ENCODE results near the gene GXYLT2.

The GXYLT2 gene, protein sequence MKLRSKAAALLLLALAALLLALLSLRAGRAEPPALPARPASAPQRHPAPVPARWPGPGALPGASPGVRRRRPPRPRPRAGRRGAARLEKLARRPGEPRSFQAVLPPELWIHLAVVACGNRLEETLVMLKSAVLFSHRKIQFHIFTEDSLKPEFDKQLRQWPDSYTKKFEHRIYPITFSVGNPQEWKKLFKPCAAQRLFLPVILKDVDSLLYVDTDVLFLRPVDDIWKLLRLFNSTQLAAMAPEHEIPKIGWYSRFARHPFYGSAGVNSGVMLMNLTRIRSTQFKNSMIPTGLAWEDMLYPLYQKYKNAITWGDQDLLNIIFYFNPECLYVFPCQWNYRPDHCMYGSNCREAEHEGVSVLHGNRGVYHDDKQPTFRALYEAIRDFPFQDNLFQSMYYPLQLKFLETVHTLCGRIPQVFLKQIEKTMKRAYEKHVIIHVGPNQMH

DNA sequence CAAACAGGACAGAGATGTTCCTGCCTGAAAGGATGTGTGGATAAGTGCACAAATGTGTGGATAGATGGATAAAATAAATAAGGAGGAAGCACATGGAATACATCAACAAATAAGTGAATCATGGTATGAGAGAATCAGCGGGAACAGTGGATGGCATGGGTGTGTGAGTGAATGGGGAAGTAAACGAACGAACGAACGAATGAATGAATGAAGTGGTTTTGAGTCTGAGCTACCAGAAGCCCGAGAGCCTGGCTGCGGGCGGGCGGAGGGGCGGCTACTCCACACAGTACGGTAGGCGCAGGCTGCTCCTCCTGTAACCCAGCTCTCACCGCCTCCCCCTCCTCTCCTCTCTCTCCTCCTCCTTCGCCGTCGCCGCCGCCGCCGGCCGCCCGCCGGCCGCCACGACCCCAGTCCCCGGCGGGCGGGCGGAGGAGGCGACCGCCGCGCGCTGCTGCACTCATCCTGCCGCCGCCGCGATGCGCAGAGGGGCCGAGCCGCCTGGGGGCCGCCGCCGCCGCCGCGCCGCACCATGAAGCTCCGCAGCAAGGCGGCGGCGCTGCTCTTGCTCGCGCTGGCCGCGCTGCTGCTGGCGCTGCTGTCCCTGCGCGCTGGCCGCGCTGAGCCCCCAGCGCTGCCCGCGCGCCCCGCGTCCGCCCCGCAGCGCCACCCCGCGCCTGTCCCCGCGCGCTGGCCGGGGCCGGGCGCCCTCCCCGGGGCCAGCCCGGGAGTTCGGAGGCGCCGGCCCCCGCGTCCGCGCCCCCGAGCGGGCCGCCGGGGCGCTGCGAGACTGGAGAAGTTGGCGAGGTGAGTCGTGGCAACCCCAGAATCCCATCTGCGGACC is at the start of gene GXYLT2:
Gene GXYLT2 (plus strand): TSS at position 342 of the 841 bp plus-strand sequence. CDS start 188 bp downstream, at position 530.
- DNase-seq: peak; percentile 23

DNA sequence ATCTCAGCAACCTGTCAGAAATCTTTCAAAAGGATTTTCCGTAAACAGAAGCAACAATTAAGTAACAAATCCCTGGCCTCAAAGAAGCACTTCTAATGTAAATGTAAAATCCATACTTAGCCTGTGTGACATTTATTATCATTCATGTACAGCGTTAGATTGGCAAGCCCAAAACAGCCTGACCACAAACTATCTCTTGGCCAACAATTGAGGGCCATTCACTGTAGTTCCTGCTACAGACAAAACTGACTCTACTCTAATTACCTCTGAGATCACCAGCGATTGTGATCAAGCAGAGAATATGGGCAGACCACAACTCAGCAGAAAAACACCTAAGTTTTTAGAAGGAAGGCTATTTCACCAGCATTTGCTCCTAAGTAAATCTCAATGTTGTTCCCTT is 48.8 kb upstream of the GXYLT2 start:
- DNase-seq: no peak

DNA sequence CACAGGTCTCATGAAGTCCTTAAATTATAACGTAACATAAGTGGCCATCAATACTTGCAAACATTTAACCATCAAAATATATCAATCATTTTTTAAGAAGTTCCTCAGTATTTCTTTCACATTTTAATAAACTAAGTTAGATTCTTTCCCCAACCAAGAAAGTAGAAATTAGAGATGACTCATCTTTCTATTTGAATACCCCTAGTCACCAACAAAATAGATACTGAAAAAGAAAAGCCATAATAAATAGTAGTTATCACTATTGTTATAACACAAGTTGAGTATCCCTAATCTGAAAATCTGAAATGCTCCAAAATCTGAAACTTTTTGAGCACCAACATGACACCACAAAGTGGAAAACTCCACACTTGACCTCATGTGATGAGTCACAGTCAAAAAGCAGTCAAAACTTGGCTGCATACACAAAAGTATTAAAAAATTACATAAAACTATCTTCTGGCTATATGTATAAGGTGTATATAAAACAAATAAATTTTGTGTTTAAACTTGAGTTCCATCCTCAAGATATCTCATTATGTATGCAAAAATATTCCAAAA is 43.3 kb upstream of the GXYLT2 start:
- no peak for DNase-seq

DNA sequence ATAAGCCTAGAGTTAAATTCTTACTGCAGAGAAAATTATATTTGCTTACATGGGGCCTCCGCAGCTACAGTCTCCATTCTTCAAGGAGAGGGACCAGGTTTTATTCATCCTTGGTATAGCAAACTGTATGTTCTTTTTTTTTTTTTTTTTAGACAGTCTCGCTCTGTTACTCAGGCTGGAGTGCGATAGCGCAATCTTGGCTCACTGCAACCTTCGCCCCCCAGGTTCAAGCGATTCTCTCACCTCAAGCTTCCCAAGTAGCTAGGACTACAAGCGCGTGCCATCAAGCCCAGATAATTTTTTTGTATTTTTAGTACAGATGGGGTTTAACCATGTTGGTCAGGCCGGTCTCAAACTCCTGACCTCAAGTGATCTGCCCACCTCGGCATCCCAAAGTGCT is 41.7 kb upstream of the GXYLT2 start:
- no peak for DNase-seq

DNA sequence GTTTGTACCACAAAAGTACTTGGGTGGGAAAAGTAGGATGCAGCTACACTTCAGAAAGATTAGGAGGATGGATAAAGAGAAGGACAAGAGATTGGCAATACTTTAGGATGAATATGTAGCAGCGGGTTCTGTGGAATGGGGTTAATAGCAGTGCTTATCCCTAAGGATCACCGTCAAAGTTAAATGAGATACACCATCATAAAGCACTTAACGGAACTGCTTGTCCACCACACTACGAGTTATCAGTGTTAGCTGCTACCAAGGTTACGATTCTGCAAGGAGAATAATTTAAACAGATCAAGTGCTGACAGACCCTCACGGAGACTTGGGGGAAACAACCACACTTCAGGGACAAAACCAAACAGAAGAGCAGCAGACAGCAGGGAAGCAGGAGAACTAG is 40.6 kb upstream of the GXYLT2 start:
- DNase-seq: no peak

DNA sequence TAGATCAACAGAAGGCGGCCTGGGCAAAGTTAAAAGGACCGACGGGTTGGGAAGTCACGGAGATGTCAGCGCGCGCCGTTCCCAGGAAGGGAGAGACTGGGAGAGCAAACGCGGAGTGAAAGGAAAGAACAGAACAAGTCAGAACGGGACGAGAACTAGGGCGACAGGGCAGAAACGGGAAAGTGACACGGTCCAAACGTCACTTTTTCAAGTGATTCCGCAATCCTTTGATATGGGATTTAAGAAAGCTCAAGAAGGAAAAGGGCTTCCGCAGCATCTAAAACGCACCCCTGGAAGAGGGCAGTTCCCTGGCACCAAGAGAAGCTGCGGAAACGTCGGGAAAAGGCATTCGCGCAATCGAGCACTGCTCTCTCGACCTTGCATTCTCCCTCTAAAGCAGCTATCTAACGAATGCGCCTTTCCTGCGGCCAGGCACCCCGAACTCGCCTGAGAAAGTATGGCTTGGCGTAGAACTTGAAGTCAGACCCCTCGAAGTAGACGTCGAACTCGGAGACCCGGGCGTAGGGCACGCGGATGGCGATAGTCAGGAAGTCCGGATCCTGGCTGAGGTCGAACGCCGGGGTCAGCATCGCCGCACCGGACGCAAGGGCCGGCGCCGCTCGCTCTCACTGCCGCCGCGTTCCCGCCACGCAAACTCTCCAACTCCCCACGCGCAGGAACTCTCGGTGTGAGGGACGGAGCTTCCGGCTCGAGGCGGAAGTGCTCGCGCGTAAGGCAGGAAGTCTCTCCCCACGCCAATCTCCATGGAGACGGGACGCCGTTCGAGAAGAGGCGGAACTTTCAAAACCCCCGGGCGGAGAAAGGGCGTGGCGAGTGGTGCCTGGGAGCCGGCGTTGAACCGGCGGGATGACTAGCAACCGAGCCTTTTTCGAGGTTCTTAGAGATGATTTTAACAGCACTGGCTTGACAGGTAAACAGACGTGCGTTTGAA is 39.8 kb upstream of the GXYLT2 start, which contains the start of gene SHQ1:
Gene SHQ1 (minus strand): TSS at position 695 of the 952 bp plus-strand sequence. CDS start 105 bp downstream, at position 590.
- DNase-seq: peak; percentile 97

DNA sequence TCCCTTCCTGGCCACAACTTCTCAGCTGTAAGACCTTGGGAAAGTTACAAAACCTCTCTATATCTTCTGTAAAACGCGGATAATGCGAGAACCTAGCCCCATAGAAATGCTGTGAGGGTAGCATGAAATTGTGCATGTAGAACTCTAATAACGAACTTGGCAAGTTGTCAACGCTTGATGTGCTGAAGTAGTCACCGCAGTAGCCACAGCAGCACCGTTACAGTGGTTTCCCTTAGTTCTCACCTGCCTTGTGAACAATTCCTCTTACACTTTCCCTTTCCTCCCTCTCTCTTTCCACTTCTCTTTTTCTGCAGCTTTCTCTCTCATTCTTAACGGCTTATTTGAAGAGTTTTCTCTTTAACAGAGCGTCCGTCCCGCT is 39.2 kb upstream of the GXYLT2 start:
- no peak for DNase-seq

DNA sequence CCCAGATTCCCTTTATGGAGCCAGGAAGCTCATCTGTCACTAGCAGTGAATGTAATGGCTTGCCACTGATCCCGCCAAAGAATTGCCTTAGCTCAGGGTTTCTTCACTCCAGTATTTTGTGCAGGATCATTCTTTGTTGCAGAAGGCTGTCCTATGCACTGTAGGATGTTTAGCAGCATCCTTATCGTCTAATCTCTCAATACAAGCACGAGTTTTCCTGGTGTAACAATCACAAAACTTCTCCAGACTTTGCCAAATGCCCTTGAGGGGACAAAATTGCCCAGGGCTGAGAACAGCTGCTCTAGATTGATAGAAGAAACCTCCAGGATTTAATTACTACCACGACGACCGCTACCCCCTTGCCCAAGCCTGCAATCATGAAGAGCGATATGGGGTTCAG is 32.8 kb upstream of the GXYLT2 start:
- no peak for DNase-seq

DNA sequence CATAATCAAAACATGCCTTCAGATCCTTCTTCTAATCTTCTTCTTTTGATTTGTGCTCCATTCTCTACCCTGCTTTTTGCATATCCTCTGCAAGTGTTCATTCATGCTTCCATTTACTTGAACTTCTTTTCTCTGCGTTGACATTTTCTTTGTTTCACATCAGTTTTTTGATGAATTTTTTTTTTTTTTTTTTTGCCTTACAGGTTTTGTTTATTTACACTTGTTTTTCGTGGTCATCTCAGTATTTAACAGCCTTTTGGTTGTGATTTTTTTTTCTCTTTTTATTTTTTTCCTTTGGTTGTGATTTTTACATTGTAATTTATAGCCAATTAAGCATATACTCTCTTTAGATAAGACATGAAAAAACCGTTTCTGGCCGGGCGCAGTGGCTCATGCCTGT is 27.8 kb upstream of the GXYLT2 start:
- no peak for DNase-seq

DNA sequence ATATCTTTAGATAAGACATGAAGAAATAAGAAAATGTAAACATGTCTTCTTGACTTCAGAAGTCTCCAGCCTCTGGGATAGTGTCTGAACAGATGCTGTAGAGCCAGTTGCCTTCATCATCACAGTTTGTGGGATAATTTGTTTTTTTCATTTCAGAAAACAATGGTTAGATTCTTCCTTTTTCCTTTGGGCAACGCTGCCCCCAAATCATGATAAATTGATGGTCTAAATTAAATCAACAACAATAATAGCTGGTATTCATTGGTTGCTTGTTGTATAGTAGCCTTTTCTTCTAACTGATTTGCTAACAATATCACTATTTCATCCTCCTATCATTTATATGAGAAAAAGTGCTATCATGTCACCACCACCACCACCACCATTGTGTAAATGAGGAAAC is 27.0 kb upstream of the GXYLT2 start:
- DNase-seq: no peak

DNA sequence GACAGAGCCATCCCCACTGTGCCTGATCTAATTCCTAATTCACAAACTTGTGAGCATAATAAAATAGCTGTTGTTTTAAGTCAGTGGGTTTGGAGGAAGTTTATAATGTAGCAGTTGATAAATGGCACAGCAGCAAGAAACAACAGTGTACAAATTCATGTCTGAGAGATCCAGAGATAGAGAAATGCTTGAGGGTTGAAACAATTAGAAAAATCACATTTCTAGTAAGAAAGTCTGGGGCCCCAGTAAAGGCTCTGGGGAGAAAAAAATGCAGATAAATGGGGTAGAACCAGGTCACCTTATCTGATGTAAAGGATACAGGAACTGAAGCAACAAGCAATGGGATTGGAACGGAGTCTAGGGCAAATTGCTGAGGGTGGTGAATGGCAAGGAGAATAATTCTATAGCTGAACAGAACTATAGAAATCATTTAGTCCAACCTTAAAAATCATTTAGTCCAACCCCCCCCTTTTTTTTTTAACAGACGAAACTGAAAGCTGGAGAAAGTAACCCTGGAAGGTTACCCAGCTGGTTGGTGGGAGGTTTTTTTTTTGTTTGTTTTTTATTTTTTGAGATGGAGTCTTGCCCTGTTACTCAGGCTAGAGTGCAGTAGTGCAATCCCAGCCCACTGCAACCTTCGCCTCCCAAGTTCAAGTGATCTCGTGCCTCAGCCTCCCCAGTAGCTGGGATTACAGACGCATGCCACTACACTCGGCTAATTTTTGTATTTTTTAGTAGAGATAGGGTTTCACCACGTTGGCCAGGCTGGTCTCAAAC is 25.3 kb upstream of the GXYLT2 start:
- no peak for DNase-seq

DNA sequence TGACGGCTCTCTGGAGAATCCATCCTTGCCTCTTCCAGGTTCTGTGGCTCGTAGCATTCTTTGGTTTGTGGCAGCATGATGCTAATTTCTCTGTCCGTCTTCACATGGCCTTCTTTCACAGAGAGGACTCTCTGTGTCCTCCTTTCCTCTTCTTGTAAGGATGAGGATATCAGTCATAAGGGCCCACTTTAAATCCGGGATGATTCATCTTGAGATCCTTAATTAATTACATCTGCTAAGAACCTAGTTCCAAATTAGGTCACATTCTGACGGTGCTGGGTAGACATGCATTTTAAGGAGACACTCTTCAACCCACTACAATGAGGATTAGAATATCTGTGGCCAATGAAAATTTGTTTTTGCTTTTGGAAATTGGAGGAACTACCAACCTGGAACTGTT is 15.7 kb upstream of the GXYLT2 start:
- no peak for DNase-seq

DNA sequence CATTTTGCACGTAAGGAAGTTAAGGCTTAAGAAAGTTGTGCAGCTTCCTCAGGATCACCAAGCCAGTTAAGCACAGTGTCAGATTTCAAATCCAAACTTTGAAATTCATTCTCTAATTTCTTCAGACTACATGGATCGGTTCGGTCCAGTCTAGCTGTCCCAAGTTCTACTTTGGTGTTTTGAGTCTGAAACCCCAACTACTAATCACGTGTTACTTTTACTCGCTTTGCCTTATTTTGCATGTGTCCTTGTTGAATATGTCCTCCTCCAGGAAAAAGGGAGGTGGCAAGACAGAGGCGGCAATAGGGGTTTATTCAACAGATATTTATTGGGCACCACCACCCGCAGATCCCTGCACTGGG is 522 bp upstream of the GXYLT2 start:
- no peak for DNase-seq

DNA sequence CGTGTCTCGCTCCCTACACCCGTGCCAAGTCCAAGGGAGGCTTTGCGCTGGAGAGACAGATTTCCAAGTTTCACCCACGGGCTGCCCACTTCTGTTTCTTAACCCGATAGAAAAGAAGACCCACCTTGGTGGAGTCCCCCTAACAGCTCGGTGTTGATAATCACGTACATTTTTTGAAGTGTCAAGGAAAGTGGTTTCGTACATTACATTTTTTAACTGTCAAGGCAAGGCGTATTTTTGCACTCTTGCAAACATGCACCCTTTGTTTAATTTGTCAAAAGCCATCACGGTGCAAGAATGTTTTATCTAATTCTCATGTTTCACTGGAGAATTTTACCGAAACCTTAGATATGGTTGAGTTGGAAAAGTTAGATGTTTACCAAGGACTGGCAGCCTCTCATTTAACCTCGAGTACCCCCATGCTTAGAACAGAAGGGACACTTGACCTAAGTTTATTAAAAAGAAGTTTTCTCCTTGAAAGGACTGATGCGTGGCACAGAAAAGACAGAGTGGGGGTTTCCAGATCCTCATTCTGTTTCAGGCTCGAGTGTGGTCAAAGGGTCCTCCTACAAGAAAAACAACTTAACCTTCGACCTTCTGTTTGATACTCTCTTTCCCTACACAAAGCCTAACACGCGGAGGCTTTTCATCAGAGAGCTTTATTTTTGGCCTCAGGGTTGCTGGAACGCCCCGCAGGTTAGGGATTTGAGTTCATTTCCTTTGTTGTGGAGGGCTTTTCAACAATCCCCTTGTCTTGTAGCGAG is 882 bp downstream of the GXYLT2 start:
- no peak for DNase-seq

DNA sequence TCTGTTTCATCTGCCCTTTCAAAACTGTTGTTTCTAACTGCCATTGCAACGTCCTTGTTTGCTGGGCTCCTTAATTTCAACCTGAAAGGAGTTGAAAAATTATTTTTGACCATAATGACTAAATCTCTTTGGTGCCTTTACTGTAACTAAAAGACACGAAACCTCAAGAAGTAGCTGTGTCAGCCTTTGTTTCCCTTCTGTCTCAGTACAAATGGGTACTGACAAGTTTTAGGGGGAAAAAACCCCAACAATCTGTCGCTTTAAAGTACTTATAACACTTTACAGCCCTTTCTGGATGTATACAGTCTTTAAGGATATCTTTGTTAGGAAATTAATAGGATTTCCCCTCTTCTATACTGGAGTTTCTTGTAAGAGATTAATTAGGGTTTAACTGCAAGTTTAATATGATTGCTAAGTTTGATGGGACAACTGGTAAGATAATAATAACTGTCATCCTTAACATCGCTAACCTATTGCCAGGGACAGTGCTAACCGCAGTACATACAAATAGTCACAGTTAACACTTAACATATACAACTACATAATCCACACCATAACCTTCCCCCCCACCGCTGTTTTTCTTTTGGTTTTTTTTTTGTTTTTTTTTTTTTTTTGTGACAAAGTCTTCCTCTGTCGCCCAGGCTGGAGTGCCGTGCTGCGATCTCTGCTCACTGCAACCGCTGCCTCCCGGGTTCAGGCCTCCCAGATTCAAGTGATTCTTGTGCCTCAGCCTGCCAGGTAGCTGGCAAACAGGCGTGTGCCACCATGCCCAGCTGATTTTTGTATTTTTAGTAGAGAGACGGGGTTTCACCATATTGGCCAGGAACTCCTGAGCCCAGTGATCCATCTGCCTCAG is 1.7 kb downstream of the GXYLT2 start:
- no peak for DNase-seq

DNA sequence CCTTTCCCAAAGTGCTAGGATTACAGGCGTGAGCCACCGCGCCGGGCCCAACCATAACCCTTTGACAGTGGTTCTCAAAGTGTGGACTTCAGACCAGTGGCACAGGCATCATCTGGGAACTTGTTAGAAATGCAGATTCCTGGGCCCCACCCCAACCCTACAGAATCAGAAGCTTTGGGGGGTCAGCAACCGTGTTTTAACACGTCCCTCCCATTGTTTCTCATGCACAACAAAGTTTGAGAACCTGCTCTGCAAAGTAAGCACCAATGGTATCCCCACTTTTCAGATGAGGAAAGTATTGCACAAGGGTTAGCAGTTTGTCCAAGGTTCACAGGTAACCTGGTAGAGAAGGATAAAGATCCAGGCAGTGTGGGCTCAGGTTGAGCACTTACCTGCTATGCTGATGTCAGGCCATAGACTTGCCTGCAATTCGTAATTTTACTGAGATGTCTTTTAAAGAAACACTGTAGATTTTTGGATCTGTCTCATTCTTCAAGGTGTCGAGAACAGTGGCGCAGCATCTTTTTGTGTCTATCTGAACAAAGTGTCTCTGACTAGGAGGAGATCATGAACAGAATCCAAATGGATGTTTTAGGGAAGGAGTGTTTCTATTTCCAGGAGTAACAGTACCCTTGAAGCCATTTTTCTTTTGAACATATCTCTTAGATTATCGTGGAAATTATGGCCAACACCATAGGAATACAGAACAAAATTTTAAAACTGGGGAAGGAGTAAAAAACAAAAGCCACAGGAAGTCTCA is 2.5 kb downstream of the GXYLT2 start:
- no peak for DNase-seq

DNA sequence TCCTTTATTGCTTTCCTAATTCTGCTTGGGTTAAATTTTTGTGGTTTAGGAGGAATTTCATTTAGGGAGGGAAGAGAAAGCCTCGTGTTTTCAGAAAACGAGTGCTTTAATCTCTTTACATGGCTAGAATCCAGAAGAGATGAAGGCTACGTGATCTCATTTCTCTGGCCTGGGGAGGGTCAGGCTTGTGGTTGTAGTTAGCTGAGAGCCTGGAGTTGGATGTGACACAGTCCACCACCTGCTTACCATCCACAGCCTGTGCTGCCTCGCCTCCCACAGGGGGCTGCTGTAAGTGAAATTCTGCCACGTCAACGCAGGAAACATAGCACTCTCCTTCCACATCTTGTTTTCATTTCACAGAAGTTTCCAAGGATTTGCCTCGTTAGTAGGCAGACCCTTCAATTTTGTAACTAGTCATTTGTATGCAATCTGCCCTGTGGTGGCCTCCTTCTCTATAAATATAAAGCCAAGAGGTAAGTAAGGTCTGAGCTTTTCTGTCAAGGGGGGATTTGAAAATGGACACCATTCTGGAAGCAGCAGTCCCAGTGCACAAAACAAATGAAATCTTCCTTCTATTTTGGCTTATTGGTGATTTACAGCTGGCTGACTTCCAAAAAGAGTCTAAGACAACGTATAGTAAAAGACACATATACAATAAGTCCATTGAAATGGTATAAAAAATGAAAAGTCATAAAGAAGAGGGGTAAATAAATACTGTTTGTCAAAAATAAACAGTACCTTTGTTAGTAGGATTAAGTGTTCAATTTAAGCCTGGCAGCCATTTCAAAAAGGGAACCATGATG is 3.4 kb downstream of the GXYLT2 start:
- DNase-seq: no peak

DNA sequence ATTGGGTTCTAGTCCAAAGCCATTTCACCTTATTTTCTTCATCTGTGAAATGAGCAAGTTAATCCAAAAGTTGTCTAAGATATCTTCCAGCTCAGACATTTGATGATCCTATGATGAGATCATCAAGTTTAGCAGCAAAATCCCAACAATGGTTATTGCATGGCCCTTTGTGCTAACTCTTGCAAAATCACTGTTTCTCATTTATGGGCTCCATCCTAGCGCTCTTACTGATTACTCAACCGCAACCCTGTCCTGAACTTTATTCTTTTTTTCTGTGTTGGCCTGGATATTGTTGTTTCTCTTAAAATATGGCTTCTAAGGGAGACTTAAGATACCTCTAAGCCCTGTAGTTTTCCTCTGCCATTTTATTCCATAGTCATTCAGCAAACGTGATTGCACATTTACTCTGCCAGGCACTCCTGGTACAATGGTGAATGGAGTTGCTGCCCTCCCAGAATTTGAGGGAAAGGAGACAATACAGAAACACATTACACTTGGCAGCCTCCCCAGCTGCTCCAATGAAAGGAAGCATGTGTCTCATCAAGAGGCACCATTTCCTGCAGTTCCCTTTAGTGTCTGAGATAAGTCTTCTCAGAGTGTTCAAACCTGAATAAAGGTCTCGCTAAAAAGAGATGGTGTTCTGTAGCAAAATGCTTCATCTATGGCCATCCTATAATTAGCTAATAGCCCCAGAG is 4.4 kb downstream of the GXYLT2 start:
- no peak for DNase-seq
